HepG2 (cell line): Measurements from ENCODE around the gene MAP3K7CL. TPM values are rescaled to one million over a fixed set of nuclear protein-coding genes. Genes with fewer than 3 reads are reported as not detected.

Source experiments
- ATAC-seq: fragments of 200-7000 bp; cut with Tn5 transposase; 3 replicates; pipeline ENCODE4 v1.9.1; 2020; ENCODE audit warnings: mild to moderate bottlenecking, moderate library complexity
- BruUV-seq: library from RNA; stranded (reverse); fragments of 400-500 nt; replicated peaks from 2 replicates; lab custom pipeline; 2021; lab: Mats Ljungman, UMichigan
- CTCF ChIA-PET: fragments of 300-600 bp; formaldehyde crosslinking; extraction: SDS; loops from one replicate; lab custom pipeline; 2021; ENCODE audit warnings: low total read pairs, inconsistent platforms, low intra/inter-chr PET ratio; lab: Yijun Ruan, JAX
- POLR2A ChIA-PET: fragments of 350-600 bp; sonication (Branson Sonifier 250); formaldehyde crosslinking; loops from one replicate; lab custom pipeline; 2020; ENCODE audit warnings: antibody characterized with exemption, inconsistent platforms; lab: Yijun Ruan, JAX
- DNase-seq: peaks from one replicate; pipeline ENCODE4 v3.0.0-alpha.2; 2015; ENCODE audit warnings: low spot score
- FAIRE-seq: peaks from 3 replicates; lab custom pipeline; 2011; peaks lifted over from hg19 to GRCh38; lab: Jason Lieb, UNC
- H2AFZ ChIP-seq: one replicate; pipeline ENCODE4 v1.6.1; 2011; ENCODE audit warnings: low read length, inconsistent platforms
- H3K27ac ChIP-seq: fragments of 300-600 bp; 3 replicates; pipeline ENCODE4 v1.8.0; 2011; ENCODE audit warnings: mixed run types, mild to moderate bottlenecking, mixed read lengths, low read length, inconsistent platforms; ENCODE audit not compliant: insufficient read depth; ENCODE audit errors: extremely low read length
- H3K27me3 ChIP-seq, 2 experiments: fragments of 200-600 bp in 1 of 2; 2 replicates in 1 of 2; 3 replicates in 1 of 2; pipeline versions ENCODE4 v1.6.0 to v1.8.0; 2011; ENCODE audit warnings: low read length in 2 of 2, mild to moderate bottlenecking in 2 of 2, moderate library complexity in 2 of 2, inconsistent platforms in 1 of 2; ENCODE audit not compliant: insufficient read depth in 2 of 2, control insufficient read depth in 1 of 2
- H3K36me3 ChIP-seq, 2 experiments: fragments of 200-600 bp in 1 of 2; replicated peaks in 1 of 2; 2 replicates in 1 of 2; 3 replicates in 1 of 2; pipeline versions ENCODE4 v1.5.1 to v1.8.0; 2011; ENCODE audit warnings: low read length in 2 of 2, inconsistent platforms in 1 of 2; ENCODE audit not compliant: insufficient read depth in 2 of 2, control insufficient read depth in 1 of 2
- H3K4me1 ChIP-seq: 2 replicates; pipeline ENCODE4 v1.5.1; 2012; ENCODE audit warnings: low read length, inconsistent platforms; ENCODE audit not compliant: insufficient read depth
- H3K4me2 ChIP-seq: 2 replicates; pipeline ENCODE4 v1.6.0; 2011; ENCODE audit warnings: low read depth, low read length, inconsistent platforms
- H3K4me3 ChIP-seq, 3 experiments: fragments of 200-600 bp in 1 of 3; sonication (generic), shearing (Covaris generic) in 1 of 3; replicated peaks in 1 of 3; 2 replicates each; pipeline ENCODE4 v1.5.1; 2011 to 2016; ENCODE audit warnings: low read length in 3 of 3, inconsistent platforms in 2 of 3, low read depth in 2 of 3, mild to moderate bottlenecking in 2 of 3, control low read depth in 1 of 3, mixed read lengths in 1 of 3; ENCODE audit not compliant: insufficient read depth in 1 of 3
- H3K79me2 ChIP-seq: one replicate; pipeline ENCODE4 v1.6.1; 2011; ENCODE audit warnings: low read length, inconsistent platforms; ENCODE audit not compliant: insufficient read depth
- H3K9ac ChIP-seq: 2 replicates; pipeline ENCODE4 v1.6.0; 2011; ENCODE audit warnings: mild to moderate bottlenecking, low read depth, low read length, inconsistent platforms; ENCODE audit not compliant: insufficient read depth
- H3K9me3 ChIP-seq: 2 replicates; pipeline ENCODE4 v1.5.1; 2012; ENCODE audit warnings: mild to moderate bottlenecking, low read length
- H4K20me1 ChIP-seq: 2 replicates; pipeline ENCODE4 v1.6.0; 2011; ENCODE audit warnings: inconsistent platforms, mild to moderate bottlenecking, low read length, moderate library complexity; ENCODE audit not compliant: insufficient read depth
- FOXM1 ChIP-seq: sonication (generic); formaldehyde crosslinking; IDR thresholded peaks from 2 replicates; pipeline ENCODE4 v1.5.0; 2020; ENCODE audit warnings: missing genetic modification reagents
- PHF5A ChIP-seq: IDR thresholded peaks from one replicate; pipeline ENCODE4 v1.6.1; 2018; ENCODE audit warnings: low read depth, missing genetic modification reagents; ENCODE audit not compliant: unreplicated experiment
- TBX2 ChIP-seq: sonication (generic); formaldehyde crosslinking; IDR thresholded peaks from 2 replicates; pipeline ENCODE4 v1.5.0; 2020; ENCODE audit warnings: missing genetic modification reagents, mild to moderate bottlenecking, borderline replicate concordance
- ZKSCAN1 ChIP-seq: fragments of 150-350 bp; IDR thresholded peaks from 2 replicates; pipeline ENCODE4 v1.6.1; 2014; ENCODE audit warnings: low read length
- ZNF142 ChIP-seq: sonication (generic); formaldehyde crosslinking; IDR thresholded peaks from 2 replicates; pipeline ENCODE4 v1.4.0; 2020; ENCODE audit warnings: missing genetic modification reagents
- ZNF329 ChIP-seq: sonication (generic); formaldehyde crosslinking; IDR thresholded peaks from 2 replicates; pipeline ENCODE4 v1.9.0; 2021; ENCODE audit warnings: low read depth, mild to moderate bottlenecking, missing genetic modification reagents
- ZNF510 ChIP-seq: sonication (generic); formaldehyde crosslinking; IDR thresholded peaks from 2 replicates; pipeline ENCODE4 v1.4.0; 2020; ENCODE audit warnings: low read depth, mild to moderate bottlenecking, missing genetic modification reagents
- ZNF800 ChIP-seq: sonication (generic); formaldehyde crosslinking; IDR thresholded peaks from 2 replicates; pipeline ENCODE4 v1.4.0; 2020; ENCODE audit warnings: missing genetic modification reagents
- WGBS: methylation state at CpG from one replicate; pipeline ENCODE4 v1.1.6; 2017; ENCODE audit warnings: low lambda C conversion rate; 5-methylcytosine and 5-hydroxymethylcytosine counted together
- in situ Hi-C: cut with HindIII; loops from 2 replicates; pipeline ENCODE4 v1.10.0; 2017; ENCODE audit warnings: low pct_unique_long_range_greater_than_20kb; ENCODE audit not compliant: extremely low pct_ligation_motif_present
- intact Hi-C: fragments of 100-400 bp; cut with micrococcal nuclease; formaldehyde crosslinking; loops from one replicate; pipeline ENCODE4 v1.10.0; 2022; ENCODE audit not compliant: unreplicated experiment
- polyA plus RNA-seq, 8 experiments: library from polyadenylated mRNA; depleted of rRNA in 3 of 8; stranded (reverse) in 7 of 8; unstranded in 1 of 8; fragments of >200 nt; fragmentation: Illumina TruSeq in 4 of 8; extraction: Trizol in 4 of 8; gene quantifications; 2 replicates each; pipeline versions ENCODE4 v1.2.1 to v1.2.3, GENCODE V29; 2011 to 2016; ENCODE audit warnings: low read depth in 4 of 8, missing spikeins in 1 of 8, mixed read lengths in 1 of 8; ENCODE audit not compliant: insufficient read depth in 1 of 8
- total RNA-seq, 5 experiments: library from RNA; depleted of rRNA; stranded (reverse); fragments of >200 nt; fragmentation: Illumina TruSeq; extraction: Trizol; gene quantifications; 2 replicates each; pipeline ENCODE4 v1.2.3, GENCODE V29; 2016; ENCODE audit warnings: low read depth in 1 of 5
- TF ChIP-seq, protein P1 (sequence below): sonication (generic); formaldehyde crosslinking; IDR thresholded peaks from 2 replicates; pipeline ENCODE4 v1.5.0; 2020; ENCODE audit warnings: missing genetic modification reagents, mild to moderate bottlenecking, borderline replicate concordance

Gene MAP3K7CL
- total and polyA plus RNA-seq, 2 of the 13 experiments (the other 11 are each of a cell fraction or from before 2014, with no cell fraction given): 0.04 to 0.15 TPM

- in situ Hi-C loops: loop anchor here (25.0 kb wide), 2 partner anchors 755 to 2005 kb away; no protein-coding TSS in a partner anchor
- Histone ChIP-seq H3K79me2 (no peaks in the 10 kb centered on the region), H2AFZ (no peak overlapping the region), H3K27ac (no peak overlapping the region), H3K27me3 (peaks cover 0 to 4% of the 10 kb centered on the region in 2 experiments; a peak in 1 of 5 replicates), H3K4me2 (no peak overlapping the region), H4K20me1 (no peaks in the 10 kb centered on the region), H3K9me3 (no peaks in the 10 kb centered on the region), H3K9ac (no peak overlapping the region)
- no peak for ATAC-seq
- no peak for FAIRE-seq
- WGBS: 50% methylated on average over 3 of the region's 3 CpGs
- no TSS peak for BruUV-seq
- intact Hi-C loops: no loop called here
- ChIA-PET CTCF (no interaction called here), POLR2A (no interaction called here)
- TF ChIP-seq ZNF142 (no peak), ZNF510 (CRISPR knock-in tag) (no peak), ZNF800 (CRISPR knock-in tag) (no peak), TBX2 (CRISPR knock-in tag) (no peak), ZNF329 (CRISPR knock-in tag) (no peak), FOXM1 (CRISPR knock-in tag) (no peak), ZKSCAN1 (no peak), PHF5A (CRISPR knock-in tag) (no peak)
- TF ChIP-seq, protein P1, sequence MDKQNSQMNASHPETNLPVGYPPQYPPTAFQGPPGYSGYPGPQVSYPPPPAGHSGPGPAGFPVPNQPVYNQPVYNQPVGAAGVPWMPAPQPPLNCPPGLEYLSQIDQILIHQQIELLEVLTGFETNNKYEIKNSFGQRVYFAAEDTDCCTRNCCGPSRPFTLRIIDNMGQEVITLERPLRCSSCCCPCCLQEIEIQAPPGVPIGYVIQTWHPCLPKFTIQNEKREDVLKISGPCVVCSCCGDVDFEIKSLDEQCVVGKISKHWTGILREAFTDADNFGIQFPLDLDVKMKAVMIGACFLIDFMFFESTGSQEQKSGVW (CRISPR knock-in tag): no peak
- TF ChIP-seq, all 625 proteins: peak for 0
- H3K36me3 ChIP-seq: no peaks in the 10 kb centered on the region
- DNase-seq: no peak
- peaks cover 21% of the 10 kb centered on the region; the same call in 1 of the 2 replicates for H3K4me1 ChIP-seq
- H3K4me3 ChIP-seq: no peak overlapping the region
These were observed 48.2 kb upstream of the MAP3K7CL start for GRCh38 chr21:29082046-29082815.
